Activated CD4-positive, alpha-beta T cell treated with anti-CD3 and anti-CD28 coated beads, Interleukin-2, Interleukin-4, amounts not matched to agents 100 ng/mL and 50 ng/mL, durations not matched to agents 16 hours and 8 hours (primary cell): Measurements from ENCODE around the gene NCAPG2.

Source experiments
- DNase-seq: peaks from one replicate; pipeline ENCODE4 v3.0.0-alpha.2; 2020; ENCODE audit warnings: low spot score

Gene NCAPG2

DNA sequence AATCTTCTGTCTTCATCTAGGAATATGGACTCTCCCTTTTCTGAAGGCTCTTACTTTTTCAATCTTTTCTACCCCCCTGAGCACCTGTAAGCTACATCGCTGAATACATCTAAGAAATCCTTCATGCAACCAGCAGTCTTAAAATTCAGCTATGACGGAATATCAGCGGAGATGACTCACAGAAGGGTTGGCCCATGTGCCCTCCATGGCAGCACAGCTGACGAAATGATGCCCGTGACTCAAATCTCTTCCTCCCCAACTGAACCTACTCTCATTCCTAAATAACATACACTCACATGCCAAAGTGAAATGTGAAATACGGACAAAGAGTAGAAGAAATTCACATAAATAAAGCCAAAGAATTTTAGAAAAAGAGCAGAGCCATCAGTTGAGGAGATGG is 30.3 kb upstream of the NCAPG2 start:
- no peak for DNase-seq

GRCh38 chr7:158733775-158734494 is 29.3 kb upstream of the NCAPG2 start:
- DNase-seq = no peak

DNA sequence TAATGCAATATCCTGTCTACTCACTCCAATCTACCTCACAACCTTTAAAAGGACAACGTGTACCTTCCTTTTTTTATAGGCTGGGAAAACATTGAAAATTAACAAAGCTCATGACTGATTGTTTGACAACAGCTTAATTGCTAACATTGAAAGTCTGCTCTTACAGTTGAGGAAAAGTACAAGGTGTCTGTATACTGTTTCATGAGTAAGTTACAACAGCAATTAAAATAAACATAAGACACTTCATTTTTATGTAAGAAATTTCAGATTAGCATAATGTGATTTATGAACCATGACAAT is 28.6 kb upstream of the NCAPG2 start:
- no peak for DNase-seq

GRCh38 chr7:158732494-158733219 is 28.1 kb upstream of the NCAPG2 start:
- DNase-seq = no peak

- no peak for DNase-seq
These were observed 27.2 kb upstream of the NCAPG2 start for GRCh38 chr7:158731761-158732160.

- DNase-seq = no peak
These were observed 26.1 kb upstream of the NCAPG2 start for GRCh38 chr7:158730383-158731346.

DNA sequence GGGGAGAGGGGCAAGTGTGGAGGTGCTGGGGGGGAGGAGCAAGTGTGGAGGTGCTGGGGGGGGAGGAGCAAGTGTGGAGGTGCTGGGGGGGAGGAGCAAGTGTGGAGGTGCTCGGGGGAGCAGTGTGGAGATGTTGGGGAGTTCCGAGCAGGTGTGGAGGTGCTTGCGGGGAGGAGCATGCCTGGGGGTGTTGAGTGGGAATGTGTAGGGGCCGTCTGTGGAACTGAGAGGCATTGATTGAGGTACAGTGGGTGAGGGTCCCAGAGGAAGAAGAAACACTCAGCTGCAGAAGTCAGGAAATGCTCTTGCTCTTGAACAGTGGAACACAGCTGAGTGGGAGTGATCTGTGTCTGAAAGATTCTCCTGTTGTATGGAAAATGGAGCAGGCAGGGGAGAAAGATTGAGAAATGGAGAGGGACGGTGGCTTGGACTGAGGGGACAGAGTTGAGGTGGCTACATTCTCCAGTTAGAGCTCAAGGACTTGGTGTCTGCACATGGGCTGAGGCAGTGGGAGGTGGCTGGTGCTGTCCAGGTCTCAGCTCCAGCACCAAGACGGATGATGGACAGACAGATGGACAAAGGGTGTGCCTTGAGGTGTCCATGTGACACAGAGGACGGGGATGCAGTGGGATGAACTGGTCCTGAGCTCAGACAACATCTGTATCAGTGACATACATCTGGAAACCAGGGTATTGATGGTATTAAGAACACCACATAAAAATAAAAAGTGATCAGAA is 25.2 kb upstream of the NCAPG2 start:
- no peak for DNase-seq

DNA sequence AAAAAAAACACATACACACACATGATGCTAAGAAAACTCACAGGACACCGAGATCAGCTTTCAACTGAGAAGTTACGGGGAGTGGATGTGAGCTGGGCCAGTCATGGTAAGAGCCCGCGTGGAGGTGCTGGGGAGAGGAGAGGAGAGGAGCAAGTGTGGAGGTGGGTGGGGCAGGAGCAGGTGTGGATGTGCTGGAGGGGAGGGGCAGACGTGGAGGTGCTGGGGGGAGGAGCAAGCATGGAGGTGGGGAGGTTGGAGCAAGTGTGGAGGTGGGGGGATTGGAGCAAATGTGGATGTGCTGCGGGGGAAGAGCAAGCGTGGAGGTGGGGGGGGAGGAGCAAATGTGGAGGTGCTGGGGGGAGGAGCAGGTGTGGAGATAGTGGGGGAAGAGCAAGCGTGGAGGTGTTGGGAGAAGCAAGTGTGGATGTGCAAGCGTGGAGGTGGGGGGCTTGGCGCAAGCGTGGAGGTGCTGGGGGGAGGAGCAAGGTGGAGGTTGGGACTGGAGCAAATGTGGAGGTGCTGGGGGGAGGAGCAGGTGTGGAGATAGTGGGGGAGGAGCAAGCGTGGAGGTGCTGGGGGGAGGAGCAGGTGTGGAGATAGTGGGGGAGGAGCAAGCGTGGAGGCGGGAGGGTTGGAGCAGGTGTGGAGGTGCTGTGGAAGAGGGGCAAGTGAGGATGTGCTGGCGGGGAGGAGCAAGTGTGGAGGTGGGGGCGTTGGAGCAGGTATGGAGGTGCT is 24.5 kb upstream of the NCAPG2 start:
- no peak for DNase-seq

GRCh38 chr7:158727690-158728089 is 23.1 kb upstream of the NCAPG2 start:
- DNase-seq = no peak

DNA sequence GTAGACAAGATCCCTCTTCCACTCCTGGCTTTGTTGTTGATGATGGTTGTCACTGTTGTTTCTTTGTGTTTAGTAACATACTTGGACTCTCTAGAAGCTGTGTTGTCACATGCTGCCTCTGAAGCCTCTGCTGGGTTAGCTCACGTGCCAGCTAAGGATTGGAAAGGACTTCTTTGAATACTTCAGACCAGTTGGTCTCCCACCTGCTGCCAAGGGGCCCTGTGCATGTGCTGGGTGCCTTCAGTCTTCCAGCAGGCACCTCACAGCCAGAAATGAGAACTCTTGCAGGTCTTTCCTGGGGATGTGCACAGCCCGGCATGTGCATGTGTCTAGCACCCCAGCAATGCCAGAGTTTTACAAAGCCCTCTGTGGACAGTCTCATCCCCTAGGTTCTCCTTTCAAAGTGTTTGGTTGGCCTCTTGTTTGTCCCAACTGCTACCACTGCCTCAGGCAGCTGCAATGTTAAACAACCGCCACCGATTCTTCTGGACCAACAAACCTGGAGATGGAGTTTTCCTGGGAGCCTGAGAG is 21.7 kb upstream of the NCAPG2 start:
- no peak for DNase-seq

DNA sequence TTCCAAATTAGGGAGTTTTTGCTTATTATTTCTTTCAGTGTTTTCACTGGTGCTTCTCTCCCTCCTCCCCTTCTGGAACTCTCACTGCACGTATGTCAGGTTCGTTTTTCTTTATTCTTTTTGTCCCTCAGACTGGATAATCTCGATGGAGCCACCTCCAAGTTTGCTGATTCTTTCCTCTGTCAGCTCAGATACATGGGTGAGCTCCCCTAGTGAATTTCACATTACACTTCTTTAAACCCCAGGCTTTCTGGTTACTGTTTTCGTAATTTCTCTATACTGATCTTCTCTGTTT is 20.8 kb upstream of the NCAPG2 start:
- no peak for DNase-seq

DNA sequence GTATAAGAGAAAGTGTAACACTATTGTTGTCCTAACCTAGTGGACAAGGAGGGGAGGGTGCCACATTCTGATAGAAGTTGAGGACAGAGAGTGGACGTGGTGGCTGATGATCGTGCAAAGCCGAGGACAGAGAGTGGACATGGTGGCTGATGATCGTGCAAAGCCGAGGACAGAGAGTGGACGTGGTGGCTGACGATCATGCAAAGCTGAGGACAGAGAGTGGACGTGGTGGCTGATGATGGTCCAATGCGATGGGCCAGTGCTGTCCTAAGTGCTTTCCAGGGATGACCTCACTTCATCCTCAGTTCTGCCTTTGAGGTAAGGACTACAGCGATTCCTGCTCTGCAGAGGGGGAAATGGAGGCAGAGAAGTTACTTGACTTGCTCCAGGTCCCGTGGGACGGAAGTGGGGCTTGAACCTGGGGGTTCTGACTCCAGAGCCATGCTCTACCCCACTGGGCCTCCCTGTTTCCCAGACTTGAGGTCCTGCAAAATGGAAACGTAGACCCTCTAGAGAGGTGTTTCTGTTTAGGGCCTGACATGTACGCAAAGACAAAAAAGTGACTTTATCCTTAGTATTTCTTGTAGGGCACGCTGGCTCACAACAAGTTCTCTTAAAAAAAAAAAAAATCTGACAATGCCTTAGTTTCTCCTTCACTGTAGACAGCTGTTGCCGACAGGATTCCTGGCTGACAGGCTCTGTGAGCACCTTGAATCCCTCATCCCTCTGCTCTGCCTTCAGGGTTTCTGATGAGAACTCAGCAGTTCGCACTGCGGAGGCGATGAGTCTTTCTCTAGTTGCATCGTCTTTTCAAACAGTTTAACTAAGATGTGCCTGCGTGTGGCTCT is 20.3 kb upstream of the NCAPG2 start:
- DNase-seq = no peak

DNA sequence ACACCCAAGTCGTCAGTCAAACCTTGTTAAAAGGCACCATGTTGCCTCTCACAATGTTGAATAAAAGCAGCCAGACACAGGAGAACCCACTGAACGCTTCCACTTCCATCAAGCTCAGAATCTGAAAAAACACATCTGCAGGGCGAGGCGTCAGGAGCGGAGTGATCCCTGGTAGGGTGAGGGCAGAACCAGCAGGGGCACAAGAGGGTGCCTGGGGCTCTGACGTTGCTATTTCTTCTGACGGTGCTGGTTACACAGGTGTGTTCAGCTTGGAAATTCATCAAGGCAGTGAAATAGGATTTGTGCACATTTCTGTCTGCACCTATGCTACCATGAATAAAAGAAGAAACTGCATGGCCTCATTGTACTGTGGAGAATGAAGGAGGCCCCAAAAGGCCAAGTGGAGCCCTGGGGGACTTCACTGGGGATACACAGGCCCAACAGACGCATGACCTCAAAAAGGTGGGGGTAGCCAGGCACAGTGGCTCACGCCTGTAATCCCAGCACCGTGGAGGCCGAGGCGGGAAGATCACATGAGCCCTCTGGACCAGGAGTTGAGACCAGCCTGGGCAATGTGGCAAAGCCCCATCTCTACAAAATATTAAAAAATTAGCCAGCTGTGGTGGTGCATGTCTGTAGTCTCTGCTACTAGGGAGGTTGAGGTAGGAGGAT is 19.2 kb upstream of the NCAPG2 start:
- DNase-seq = no peak

DNA sequence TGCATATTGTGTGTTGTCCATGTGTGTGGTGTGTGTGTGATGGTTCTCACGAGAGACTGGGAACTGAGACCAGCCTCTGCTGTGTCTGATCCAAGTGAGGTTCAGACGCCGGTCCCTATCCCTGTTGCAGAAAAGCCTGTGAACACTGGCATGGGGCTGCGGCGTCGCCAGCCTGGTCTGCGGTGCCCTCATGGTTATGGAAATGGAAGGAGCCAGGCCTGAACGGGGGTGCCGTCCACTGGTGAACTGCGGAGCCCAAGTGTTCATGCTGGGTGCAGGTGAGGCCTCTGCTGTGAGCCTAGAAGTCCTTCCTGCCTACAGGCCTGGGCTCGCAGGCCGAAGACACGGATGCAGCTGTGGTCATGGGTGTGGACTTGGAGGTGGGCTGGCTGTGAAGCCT is 18.7 kb upstream of the NCAPG2 start:
- no peak for DNase-seq

DNA sequence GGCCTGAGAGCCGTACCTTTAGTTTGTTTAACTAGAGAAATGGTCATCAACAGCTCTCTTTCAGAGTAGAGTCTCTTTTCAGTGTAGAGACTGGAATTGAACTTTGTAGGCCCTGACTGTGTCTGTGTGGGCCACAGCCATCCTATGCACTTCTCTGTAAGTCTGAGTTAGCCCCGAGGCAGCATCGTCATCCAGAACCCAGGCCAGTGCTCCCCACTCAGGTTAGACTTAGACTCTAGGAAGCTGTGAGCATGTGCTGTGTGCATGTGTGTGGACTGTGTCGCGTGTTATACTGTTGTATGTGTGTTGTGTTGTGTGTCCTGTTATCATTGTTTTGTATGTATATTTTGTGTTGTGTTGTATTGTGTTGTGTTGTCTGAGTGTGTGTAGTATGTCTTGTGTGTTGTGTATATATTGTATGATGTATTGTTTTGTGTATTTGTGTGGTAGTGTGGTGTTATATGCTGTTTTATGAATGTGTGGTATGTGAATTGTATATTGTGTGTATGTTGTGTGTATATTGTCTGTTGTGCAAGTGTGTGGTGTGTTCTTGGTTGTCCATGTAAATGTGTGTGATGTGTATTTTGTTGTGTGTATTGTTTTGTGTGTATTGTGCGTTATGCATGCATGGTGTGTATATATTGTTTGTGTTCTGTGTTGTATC is 18.1 kb upstream of the NCAPG2 start:
- DNase-seq = no peak

GRCh38 chr7:158720112-158720511 is 15.5 kb upstream of the NCAPG2 start:
- no peak for DNase-seq

- no peak for DNase-seq
These were observed 12.2 kb upstream of the NCAPG2 start for GRCh38 chr7:158716802-158717201.

GRCh38 chr7:158710651-158711102 is 6.1 kb upstream of the NCAPG2 start:
- no peak for DNase-seq

DNA sequence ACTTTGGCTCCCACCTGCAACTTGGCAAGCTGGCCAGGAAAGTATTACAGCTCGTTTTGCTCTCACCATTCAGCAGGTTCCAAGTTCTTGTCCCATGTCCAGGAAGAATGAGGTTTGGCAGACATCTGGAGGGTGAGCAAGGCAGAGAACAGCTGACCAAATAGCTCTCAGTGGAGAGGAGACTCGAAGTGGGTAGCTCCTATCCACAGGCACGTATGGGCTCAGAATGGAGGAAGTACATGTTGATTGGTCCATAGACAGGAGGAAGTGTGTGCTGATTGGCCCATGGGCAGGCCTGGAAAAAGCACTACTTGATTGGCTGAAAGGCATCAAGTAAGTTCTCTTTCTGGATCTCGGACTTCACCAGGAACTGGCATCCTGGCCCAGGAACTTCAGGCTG is 3.0 kb upstream of the NCAPG2 start:
- no peak for DNase-seq
